ENCODE data around the gene FRG1.
"Not testable (repeated sequence)": the region's sequence is repeated elsewhere in the genome, so short reads cannot be mapped to it uniquely, and the experiment has no call there.

FRG1 gene

GRCh38 chr4:189921058-189921457, 19.6 kb upstream of the FRG1 start:
- TF ChIP-seq, protein P1, sequence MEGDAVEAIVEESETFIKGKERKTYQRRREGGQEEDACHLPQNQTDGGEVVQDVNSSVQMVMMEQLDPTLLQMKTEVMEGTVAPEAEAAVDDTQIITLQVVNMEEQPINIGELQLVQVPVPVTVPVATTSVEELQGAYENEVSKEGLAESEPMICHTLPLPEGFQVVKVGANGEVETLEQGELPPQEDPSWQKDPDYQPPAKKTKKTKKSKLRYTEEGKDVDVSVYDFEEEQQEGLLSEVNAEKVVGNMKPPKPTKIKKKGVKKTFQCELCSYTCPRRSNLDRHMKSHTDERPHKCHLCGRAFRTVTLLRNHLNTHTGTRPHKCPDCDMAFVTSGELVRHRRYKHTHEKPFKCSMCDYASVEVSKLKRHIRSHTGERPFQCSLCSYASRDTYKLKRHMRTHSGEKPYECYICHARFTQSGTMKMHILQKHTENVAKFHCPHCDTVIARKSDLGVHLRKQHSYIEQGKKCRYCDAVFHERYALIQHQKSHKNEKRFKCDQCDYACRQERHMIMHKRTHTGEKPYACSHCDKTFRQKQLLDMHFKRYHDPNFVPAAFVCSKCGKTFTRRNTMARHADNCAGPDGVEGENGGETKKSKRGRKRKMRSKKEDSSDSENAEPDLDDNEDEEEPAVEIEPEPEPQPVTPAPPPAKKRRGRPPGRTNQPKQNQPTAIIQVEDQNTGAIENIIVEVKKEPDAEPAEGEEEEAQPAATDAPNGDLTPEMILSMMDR (IDR thresholded peaks at IDR 0.05; ENCODE audit: low read depth, low read length, missing control alignments) = no peak
- in situ Hi-C loops (cut with HindIII; ENCODE audit: low pct_ligation_motif_present, low sequenced_read_pairs) = no loop called here
- Histone ChIP-seq H3K36me3 (replicated peaks) (no peaks in the 10 kb centered on the region), H3K4me3 (ENCODE audit: low read depth, low read length) (no peak overlapping the region), H3K27me3 (replicated peaks) (no peaks in the 10 kb centered on the region), H3K27ac (no peak overlapping the region)
- no peak for DNase-seq

DNA sequence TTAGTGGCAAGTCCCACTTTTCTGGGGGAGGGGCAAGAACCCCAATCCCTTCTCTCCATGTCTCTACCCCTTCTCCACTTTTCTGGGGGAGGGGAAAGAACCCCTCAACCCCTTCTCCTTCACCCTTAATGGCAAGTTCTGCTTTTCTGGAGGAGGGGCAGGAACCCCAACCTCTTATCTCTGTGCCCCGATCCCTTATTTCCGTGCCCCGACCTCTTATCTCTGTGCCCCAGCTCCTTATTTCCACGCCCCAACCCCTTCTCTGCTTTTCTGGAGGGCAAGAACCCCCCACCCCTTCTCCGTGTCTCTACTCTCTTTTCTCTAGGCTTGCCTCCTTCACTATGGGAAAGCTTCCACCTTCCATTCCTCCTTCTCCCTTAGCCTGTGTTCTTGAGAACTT, 13.9 kb upstream of the FRG1 start:
- in situ Hi-C loops (cut with HindIII; ENCODE audit: low pct_ligation_motif_present, low sequenced_read_pairs); H3K4me3 ChIP-seq (ENCODE audit: low read depth, low read length): not testable (repeated sequence)

DNA sequence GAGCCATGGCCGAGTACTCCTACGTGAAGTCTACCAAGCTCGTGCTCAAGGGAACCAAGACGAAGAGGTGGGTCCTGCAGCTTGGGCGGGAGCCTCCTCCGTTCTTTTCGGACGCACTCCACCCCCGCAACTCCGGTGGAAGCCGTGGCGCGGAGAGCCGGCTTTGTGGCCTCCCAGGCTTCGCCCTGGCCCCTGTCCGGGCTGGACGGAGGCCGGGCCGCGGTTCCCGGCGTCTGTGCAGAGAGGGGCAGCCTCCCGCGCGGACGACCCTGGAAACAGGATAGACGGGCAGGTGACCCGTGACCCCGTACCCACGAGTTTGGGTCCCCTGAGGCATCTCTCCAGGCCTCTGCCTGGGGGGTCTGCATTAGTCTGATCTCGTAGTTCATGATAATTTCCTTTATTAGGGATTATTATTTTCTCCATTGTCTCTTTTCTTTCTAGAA, 356 bp downstream of the FRG1 start:
- Histone ChIP-seq H3K4me3 (ENCODE audit: low read depth, low read length) (peak overlapping the region; percentile 94), H3K27me3 (replicated peaks) (no peaks in the 10 kb centered on the region), H3K36me3 (replicated peaks) (no peaks in the 10 kb centered on the region), H3K27ac (peak overlapping the region; percentile 63)
- no peak for DNase-seq
- TF ChIP-seq, protein P1 (IDR thresholded peaks at IDR 0.05; ENCODE audit: low read depth, low read length, missing control alignments) = no peak
- in situ Hi-C loops (cut with HindIII; ENCODE audit: low pct_ligation_motif_present, low sequenced_read_pairs) = no loop called here

More for the DNA sequence above, 13.9 kb upstream of the FRG1 start:
- H3K36me3 ChIP-seq (replicated peaks); H3K27ac ChIP-seq; H3K27me3 ChIP-seq (replicated peaks); DNase-seq: not testable (repeated sequence)

- in situ Hi-C loops (cut with HindIII; ENCODE audit: low pct_ligation_motif_present, low sequenced_read_pairs); H3K27ac ChIP-seq; H3K36me3 ChIP-seq (replicated peaks); H3K27me3 ChIP-seq (replicated peaks); H3K4me3 ChIP-seq (ENCODE audit: low read depth, low read length); DNase-seq: not testable (repeated sequence)
Observed at GRCh38 chr4:189942412-189942811, 1.7 kb downstream of the FRG1 start.

- H3K4me3 ChIP-seq (ENCODE audit: low read depth, low read length); H3K36me3 ChIP-seq (replicated peaks); in situ Hi-C loops (cut with HindIII; ENCODE audit: low pct_ligation_motif_present, low sequenced_read_pairs); H3K27me3 ChIP-seq (replicated peaks); H3K27ac ChIP-seq; DNase-seq: not testable (repeated sequence)
Observed at GRCh38 chr4:189944077-189944476, 3.4 kb downstream of the FRG1 start.

GRCh38 chr4:189946906-189947305, 6.2 kb downstream of the FRG1 start:
- in situ Hi-C loops (cut with HindIII; ENCODE audit: low pct_ligation_motif_present, low sequenced_read_pairs); H3K27me3 ChIP-seq (replicated peaks); H3K27ac ChIP-seq; H3K36me3 ChIP-seq (replicated peaks); DNase-seq; H3K4me3 ChIP-seq (ENCODE audit: low read depth, low read length): not testable (repeated sequence)

- in situ Hi-C loops (cut with HindIII; ENCODE audit: low pct_ligation_motif_present, low sequenced_read_pairs); H3K27ac ChIP-seq; DNase-seq; H3K4me3 ChIP-seq (ENCODE audit: low read depth, low read length); H3K27me3 ChIP-seq (replicated peaks); H3K36me3 ChIP-seq (replicated peaks): not testable (repeated sequence)
Observed at GRCh38 chr4:189948486-189948885, 7.8 kb downstream of the FRG1 start.

DNA sequence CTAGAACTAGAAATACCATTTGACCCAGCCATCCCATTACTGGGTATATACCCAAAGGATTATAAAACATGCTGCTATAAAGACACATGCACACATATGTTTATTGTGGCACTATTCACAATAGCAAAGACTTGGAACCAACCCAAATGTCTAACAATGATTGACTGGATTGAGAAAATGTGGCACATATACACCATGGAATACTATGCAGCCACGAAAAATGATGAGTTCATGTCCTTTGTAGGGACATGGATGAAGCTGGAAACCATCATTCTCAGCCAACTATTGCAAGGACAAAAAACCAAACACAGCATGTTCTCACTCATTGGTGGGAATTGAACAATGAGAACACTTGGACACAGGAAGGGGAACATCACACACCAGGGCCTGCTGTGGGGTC, 28.6 kb downstream of the FRG1 start:
- H3K27me3 ChIP-seq (replicated peaks); DNase-seq; H3K4me3 ChIP-seq (ENCODE audit: low read depth, low read length); H3K27ac ChIP-seq; in situ Hi-C loops (cut with HindIII; ENCODE audit: low pct_ligation_motif_present, low sequenced_read_pairs); H3K36me3 ChIP-seq (replicated peaks): not testable (repeated sequence)

DNA sequence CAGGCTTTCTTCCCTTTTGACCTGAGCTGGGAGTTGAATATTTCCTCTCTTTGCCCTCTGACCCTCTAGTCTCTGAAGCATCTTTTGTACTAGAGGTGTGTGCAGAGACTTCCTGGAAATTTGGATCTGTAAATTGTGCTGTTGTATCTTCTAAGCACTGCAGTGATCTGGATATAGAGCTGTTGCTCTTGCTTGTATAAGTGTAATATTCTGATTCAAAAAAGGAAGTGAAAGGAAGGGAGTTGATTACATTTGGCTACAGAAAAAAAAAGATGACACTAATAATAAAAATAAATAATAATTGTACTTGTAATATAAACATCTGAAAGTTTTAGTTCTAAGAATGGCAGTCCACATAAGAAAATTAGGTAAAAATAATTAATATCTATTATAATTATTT, 33.0 kb downstream of the FRG1 start:
- Histone ChIP-seq H3K4me3 (ENCODE audit: low read depth, low read length) (no peak overlapping the region), H3K27me3 (replicated peaks) (no peaks in the 10 kb centered on the region), H3K36me3 (replicated peaks) (no peaks in the 10 kb centered on the region), H3K27ac (no peak overlapping the region)
- in situ Hi-C loops (cut with HindIII; ENCODE audit: low pct_ligation_motif_present, low sequenced_read_pairs) = no loop called here
- TF ChIP-seq, protein P1 (IDR thresholded peaks at IDR 0.05; ENCODE audit: low read depth, low read length, missing control alignments) = no peak
- no peak for DNase-seq

Measured in brain microvascular endothelial cell (primary cell).